GM18498 (cell line): ENCODE measurements around the gene GPD1L.

Experiments
- ATAC-seq: cut with Tn5 transposase; IDR thresholded peaks from one replicate; pipeline ENCODE4 v1.9.1; 2021; ENCODE audit warnings: mild to moderate bottlenecking, moderate library complexity; ENCODE audit not compliant: unreplicated experiment

GPD1L gene

GRCh38 chr3:32217339-32217738 lies 110.9 kb downstream of the GPD1L start:
- no peak for ATAC-seq
